Suppressor macrophage treated with lipopolysaccharide for 1 hour (primary cell): ENCODE results near the gene MOB4.
"Not testable (repeated sequence)": the region's sequence is repeated elsewhere in the genome, so short reads cannot be mapped to it uniquely, and the experiment has no call there.

ENCODE experiments used
- DNase-seq, 3 donors: peaks; one replicate each; pipeline ENCODE4 v3.0.0-alpha.2; 2020 to 2022

Gene MOB4

DNA sequence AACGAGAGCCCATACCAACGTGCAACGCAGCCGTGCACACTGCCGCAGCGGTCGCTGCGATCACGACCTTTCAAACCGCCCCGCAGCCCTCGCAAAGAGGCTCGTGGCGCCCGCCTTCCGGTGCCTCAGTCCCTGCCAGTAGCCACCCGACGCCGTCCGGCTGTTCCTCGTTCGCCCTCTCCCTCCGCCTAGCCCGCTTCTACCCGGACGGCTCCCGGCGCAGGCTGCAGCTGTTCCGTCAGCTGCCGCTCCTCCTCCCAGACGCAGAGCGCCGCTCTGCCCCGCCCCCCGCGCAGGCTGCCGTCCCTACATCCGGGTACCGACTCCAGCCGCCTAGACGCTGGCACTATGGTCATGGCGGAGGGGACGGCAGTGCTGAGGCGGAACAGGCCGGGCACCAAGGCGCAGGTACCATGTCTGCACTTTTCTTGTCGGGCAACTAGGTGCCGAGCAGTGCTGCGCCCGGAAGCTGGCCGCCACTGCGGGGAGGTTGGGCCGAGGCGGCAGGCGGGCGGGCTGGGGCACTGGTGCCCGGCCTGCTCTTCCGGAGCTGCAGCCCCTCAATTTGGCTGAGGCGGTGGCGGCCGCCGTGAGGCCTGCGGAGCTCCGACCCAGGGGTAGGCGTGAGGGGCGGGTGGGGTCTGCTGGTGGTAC, at the start of gene MOB4:
Gene MOB4, plus strand, starts transcription at position 328 of the 654 bp plus-strand sequence. Its CDS starts 21 bp downstream, at position 349.
- DNase-seq: peak; percentile 98 to 99 (median 99)

DNA sequence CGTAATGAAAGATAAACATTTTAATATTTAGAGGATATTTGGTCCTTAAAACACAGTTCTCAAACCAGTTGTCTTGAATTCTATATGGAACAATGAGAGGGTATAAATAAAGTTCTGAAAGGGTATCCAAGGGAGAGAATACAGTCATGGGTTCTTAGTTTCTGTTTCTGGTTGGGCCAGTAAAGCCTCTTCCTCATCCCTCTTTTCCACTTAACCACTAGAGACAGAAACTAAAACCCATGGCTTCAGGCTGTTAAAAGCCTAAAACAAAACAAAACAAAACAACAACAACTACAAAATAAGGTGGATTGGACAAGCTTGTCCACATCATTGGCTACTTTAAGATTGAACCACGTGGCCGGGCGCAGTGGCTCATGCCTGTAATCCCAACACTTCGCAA, 43.7 kb upstream of the MOB4 start:
- DNase-seq: no peak

- DNase-seq: no peak
These were observed 38.1 kb upstream of the MOB4 start for GRCh38 chr2:197477797-197478196.

- no peak for DNase-seq
These were observed 35.5 kb upstream of the MOB4 start for GRCh38 chr2:197480165-197481036.

GRCh38 chr2:197484248-197484647, 31.6 kb upstream of the MOB4 start:
- not testable (repeated sequence) for DNase-seq

DNA sequence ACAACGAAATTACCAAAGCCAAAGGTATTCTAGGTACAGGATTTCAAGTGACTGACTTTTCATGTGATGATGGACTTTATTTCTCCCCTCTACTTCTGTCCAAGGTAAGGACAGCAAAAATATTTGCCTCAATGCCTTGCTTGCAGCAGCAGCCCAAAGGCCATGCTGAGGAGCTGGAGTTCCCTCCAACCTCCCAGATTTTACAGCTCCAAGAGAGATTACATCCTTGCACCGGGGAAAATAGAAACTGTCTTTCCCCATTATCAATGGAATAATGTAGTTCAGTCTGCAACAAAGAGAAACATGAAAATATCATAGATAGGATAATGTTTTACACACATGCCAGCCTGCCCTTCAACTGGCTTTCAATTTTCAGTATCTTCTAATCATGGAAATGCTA, 29.7 kb upstream of the MOB4 start:
- no peak for DNase-seq

GRCh38 chr2:197487385-197487784, 28.5 kb upstream of the MOB4 start:
- DNase-seq: no peak

DNA sequence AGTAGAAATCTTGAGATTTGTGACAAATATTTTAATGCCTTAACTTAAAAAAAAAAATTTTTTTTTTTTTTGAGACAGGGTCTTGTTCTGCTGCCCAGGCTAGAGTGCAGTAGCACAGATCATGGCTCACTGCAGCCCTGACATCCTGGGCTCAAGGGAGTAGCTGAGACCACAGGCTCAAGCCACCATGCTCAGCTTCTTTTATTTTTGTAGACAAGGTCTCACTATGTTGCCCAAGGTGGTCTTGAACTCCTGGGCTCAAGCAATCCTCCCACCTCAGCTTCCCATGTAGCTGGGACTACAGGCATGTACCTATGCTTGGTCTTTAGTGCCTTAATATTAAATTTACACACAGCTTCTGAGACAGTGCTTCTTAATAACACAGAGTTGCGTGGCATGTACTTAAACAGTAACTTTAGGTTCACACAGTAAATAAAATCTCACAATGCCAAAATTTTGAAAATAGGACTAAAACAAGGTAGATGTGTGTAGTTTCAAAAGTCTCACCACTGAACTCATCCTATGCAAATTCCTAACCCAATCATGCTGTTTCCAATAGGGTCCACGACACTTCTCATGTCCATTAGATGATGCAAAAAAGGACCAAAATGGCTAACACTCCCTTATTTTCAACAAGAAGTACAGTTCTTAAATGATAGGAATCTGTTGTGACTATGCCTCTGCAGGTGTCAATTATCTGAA, 20.3 kb upstream of the MOB4 start:
- no peak for DNase-seq

- no peak for DNase-seq
These were observed 19.2 kb upstream of the MOB4 start for GRCh38 chr2:197496695-197497094.

GRCh38 chr2:197497326-197497725, 18.5 kb upstream of the MOB4 start:
- DNase-seq: no peak

DNA sequence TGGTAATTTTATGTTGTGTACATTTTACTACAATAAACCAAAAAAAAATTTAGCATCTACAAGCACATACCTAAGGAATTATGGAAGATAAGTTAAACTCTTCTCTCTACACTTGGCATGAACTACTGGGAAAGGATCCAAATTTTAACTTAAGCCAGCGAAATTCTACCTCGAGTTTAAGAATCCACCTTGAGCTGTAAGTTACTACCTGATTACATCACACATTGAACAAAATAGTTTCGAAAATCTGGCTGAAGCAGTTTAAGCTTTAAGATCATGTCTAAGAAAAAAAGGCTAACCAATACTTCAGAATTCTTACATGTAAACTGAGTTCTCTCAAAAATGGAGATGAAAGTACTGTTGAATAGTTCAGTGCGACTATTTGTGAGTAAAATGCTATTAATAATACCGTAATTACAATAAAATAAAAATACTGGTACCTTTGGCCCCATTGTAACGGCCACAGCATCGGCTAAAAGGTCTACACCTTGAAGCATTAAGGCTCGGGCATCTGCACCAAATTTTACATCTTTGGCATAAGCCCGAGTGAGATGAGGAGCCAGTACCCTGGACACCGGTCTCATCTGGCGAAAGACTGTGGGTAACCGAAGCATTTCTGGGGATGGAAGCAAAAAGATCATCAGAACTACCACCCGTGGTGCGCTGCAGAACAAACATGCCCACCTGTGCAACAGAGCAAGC, 17.5 kb upstream of the MOB4 start:
- no peak for DNase-seq

GRCh38 chr2:197498937-197499593, 16.8 kb upstream of the MOB4 start:
- peak; percentile 63 to 81 (median 67) for DNase-seq

GRCh38 chr2:197499594-197500502, 16.0 kb upstream of the MOB4 start, which contains the start of the genes HSPD1 and HSPE1:
TSS of gene HSPD1 (minus strand) at chr2:197499840. CDS start at chr2:197498848, 992 bp downstream.
TSS of gene HSPE1 (plus strand) at chr2:197500379. CDS start at chr2:197500437, 58 bp downstream.
- DNase-seq: peak; percentile 99 to 100 (median 100)

DNA sequence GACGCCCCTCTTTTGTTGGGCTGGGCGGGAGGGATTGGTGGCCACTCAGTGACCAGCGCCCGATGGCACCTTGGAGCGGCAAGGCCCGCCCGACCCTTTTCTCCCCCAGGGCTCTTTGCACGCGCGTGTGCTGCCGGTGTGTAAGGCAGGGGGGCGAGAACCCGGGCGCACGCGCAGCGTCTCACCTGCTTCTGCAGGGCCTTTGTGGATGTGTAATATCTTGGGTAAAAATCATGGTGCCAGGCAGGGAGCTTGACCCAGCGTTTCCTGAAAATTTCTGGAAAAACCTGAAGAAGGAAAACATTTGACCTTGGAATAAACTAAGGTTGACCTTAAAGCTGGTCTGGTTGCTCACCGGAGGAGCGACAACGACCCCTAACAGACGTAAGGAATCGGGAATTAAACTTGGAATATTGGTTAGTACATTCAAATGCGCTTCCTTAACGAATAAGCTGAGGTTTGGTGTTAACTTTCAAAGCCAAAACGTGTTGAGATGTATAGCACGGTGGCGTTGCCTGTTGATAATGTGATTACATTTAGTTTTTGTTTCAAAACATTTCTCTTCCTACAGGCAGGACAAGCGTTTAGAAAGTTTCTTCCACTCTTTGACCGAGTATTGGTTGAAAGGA, 15.2 kb upstream of the MOB4 start:
- DNase-seq: peak in 2 of 3 donors; percentile 8 to 31

DNA sequence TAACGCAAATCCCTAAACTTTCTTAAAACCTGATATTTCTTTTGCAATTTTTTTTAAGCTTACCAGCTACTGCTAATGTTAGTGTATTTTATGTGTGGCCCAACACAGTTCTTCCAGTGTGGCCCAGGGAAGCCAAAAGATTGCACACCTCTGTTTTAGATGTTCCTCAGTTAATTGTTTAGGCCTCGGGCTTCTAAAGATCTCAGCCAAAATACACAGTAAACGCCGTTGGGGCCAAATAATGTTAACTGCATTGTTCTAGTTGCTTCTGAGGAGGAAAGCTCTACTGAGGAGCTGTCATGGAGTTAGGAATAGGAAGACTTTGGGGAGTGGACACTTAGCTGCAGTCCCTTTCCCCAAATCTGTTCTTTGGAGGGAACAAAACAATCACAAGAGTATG, 13.7 kb upstream of the MOB4 start:
- no peak for DNase-seq

DNA sequence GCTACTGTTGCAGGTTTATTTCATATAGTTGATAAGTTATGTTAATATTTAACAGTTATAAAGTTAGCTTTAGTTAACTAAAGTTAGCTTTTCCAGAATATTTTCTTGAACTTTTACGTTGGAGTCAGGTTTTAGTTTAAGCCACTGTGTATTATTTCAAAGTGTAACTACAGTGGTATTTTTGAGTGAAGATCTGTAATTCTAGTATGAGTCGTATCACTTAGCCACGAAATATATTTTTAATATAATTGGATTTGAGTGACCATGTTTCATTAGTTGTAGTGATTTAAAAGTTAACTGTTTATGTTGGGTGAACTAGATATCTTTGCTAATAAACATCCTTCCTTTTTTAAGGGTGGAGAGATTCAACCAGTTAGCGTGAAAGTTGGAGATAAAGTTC, 13.2 kb upstream of the MOB4 start:
- no peak for DNase-seq

GRCh38 chr2:197504000-197504399, 11.9 kb upstream of the MOB4 start:
- no peak for DNase-seq

- no peak for DNase-seq
These were observed 11.4 kb upstream of the MOB4 start for GRCh38 chr2:197504512-197504911.

DNA sequence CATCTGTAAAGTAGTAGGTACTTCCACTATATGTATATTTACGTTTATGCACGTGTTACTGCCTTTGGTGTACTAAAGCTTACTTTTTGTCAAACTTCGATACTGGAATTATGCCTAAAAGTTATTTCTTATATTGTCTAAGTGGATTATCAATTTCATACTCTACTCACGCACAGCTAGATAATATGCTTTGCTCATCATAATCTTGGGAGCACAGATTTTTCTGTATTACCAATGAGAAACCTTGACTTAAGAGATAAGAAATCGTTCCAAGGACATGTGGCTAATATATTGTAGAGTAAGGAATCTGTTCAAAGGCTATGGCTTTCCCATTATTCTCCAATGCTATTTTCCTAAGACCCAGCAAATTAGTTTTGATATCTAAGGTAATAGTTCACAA, 9.2 kb upstream of the MOB4 start:
- DNase-seq: no peak

DNA sequence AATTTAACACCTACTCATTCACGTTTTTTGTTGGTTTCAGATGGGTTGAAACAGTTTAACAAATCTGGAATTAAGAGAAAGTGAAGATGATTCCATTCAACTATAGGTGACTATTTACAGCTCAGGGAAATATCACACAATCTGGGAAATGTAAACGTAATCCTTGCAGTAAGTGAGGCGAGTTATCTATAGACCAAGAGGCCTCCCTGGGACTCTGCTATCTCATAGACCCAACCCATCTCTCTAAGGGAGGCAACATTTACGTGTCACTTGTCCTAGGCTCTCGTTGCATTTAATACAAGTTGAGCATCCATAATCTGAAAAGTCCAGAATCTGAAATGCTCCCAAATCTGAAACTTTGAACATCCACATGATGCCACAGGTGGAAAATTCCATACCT, 2.0 kb upstream of the MOB4 start:
- DNase-seq: no peak

- DNase-seq: peak; percentile 10 to 38 (median 32)
These were observed 1.1 kb upstream of the MOB4 start for GRCh38 chr2:197514754-197515153.
